ENCODE measurements around the gene SKIL. TPM values are rescaled to one million over a fixed set of nuclear protein-coding genes. Genes with fewer than 3 reads are reported as not detected.
A peak's percentile ranks its signal among the peaks of the same experiment; 100 is the strongest.

Gene SKIL, protein sequence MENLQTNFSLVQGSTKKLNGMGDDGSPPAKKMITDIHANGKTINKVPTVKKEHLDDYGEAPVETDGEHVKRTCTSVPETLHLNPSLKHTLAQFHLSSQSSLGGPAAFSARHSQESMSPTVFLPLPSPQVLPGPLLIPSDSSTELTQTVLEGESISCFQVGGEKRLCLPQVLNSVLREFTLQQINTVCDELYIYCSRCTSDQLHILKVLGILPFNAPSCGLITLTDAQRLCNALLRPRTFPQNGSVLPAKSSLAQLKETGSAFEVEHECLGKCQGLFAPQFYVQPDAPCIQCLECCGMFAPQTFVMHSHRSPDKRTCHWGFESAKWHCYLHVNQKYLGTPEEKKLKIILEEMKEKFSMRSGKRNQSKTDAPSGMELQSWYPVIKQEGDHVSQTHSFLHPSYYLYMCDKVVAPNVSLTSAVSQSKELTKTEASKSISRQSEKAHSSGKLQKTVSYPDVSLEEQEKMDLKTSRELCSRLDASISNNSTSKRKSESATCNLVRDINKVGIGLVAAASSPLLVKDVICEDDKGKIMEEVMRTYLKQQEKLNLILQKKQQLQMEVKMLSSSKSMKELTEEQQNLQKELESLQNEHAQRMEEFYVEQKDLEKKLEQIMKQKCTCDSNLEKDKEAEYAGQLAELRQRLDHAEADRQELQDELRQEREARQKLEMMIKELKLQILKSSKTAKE
- total RNA-seq (2014; rRNA removed; shearing (Covaris generic)) (39.1 and 53.2 TPM in 2 replicates), polyA plus RNA-seq (2016; fragmentation: Nextera tagmentation; extraction: Ambion mirVana) (27.9 and 28.6 TPM in 2 replicates)

DNA sequence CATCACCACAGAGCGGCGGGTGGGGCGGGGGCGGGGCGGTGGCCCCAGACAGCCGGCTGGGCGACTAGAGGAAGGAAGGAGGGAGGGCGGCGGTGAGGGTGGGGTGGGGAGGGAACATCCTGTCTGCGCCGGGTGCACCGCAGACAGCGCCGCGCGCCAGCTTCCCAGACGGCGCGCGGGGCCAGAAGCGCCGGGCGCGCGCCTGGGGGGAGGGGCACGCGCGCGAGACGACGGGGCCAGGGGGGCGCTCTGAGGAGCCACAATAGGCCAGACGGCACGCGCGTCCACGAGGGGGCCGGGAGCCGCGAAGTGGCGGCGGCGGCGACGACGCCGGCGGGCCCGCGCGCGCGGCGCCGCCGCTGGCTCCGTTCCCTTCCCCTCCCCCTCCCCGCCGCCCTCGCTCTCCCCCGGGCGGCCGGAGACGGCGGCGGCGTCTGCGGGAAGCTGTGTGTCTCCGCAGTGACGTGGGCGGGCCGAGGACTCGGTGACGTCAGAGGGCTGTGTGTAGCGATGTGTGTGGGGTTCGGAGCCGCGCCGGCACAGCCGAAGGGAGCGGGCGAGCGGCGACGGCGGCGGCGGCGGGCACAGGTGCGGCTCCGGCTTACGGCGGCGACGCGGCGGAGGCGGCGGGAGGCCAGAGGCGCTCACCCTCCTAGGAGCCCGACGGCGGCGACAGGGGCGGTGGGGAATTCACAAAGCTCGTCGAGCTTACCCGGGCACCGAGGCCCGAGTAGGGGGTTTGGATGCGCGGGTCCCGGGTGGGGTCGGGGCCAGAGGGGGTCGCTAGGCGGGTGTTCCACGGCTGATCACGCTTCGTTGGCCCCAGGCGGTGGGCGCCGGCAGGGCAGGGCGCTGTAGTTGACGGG lies at the start of gene SKIL:
TSS of gene SKIL (plus strand) at position 540 of the 866 bp plus-strand sequence. CDS start 2,617 bp downstream, outside the sequence.
- DNase-seq, result peak; percentile 99
- H3K9ac ChIP-seq, result peak within 1 kb of the TSS; percentile 99
- WGBS, 2 experiments (ENCODE audit: low coverage in 1 of 2, low lambda C conversion rate in 2 of 2, missing lambda C conversion rate in 2 of 2), result 1 to 2% methylated on average over 36 to 94 of the region's 124 CpGs
- H3K4me2 ChIP-seq (ENCODE audit: unreplicated experiment), result peak within 1 kb of the TSS; percentile 96
- peak within 1 kb of the TSS; percentile 84 for H3K4me3 ChIP-seq
- H3K4me1 ChIP-seq (ENCODE audit: insufficient read depth), result peaks cover 39% of the 10 kb centered on the region
- peaks cover 46% of the 10 kb centered on the region for H3K79me2 ChIP-seq (ENCODE audit: insufficient read depth)
- no peaks in the 10 kb centered on the region for H4K20me1 ChIP-seq (ENCODE audit: insufficient read depth)
- no peaks in the 10 kb centered on the region for H3K9me2 ChIP-seq (ENCODE audit: insufficient read depth)
- peak within 1 kb of the TSS; percentile 99 for H3K27ac ChIP-seq
- H2AFZ ChIP-seq, result peak within 1 kb of the TSS; percentile 88
- in situ Hi-C loops (cut with MboI), result no loop called here
- no peaks in the 10 kb centered on the region for H3K9me3 ChIP-seq (ENCODE audit: low read depth)
- TF ChIP-seq EZH2 (IDR thresholded peaks at IDR 0.05; ENCODE audit: insufficient read depth, poor library complexity, severe bottlenecking), result no peak
- TF ChIP-seq EZH2phosphoT487 (IDR thresholded peaks at IDR 0.05; ENCODE audit: insufficient read depth, low read depth), result no peak
- peaks cover 43% of the 10 kb centered on the region for H3F3A ChIP-seq (ENCODE audit: insufficient read depth)
- H3K27me3 ChIP-seq (replicated peaks; ENCODE audit: insufficient read depth), result no peaks in the 10 kb centered on the region
- peaks cover 10% of the 10 kb centered on the region; the same call in 1 of the 2 replicates for H3K36me3 ChIP-seq (ENCODE audit: low read depth)

DNA sequence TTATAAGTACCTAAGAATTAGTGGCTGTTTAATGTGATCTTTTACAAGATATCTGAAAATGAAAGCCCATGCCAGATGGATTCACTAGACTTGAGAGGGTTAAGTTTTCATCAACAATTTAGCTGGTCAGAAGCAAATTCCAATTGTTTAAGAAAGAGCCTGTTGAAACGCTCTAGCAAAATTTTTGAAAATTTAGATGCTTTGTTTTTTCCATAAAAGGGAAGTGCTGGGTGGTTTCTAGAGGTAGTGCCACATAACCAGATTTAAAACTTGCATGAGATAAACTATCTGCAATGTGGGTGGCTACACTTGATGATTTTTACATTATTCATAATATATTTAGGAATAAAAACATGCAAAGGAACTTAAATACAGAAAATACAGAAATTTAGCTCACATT lies 48.5 kb upstream of the SKIL start:
- DNase-seq, result peak; percentile 32
- H3K4me1 ChIP-seq (ENCODE audit: insufficient read depth), result peaks cover 13% of the 10 kb centered on the region; the same call in 1 of the 2 replicates
- WGBS, 2 experiments (ENCODE audit: low coverage in 1 of 2, low lambda C conversion rate in 2 of 2, missing lambda C conversion rate in 2 of 2), result 4 to 18% methylated on average over 1 of the region's 1 CpG
- peak overlapping the region; percentile 10 for H3K9ac ChIP-seq
- H3K9me2 ChIP-seq (ENCODE audit: insufficient read depth), result no peaks in the 10 kb centered on the region
- H2AFZ ChIP-seq, result peak overlapping the region; percentile 47
- H3K4me2 ChIP-seq (ENCODE audit: unreplicated experiment), result peak overlapping the region; percentile 20
- H3K79me2 ChIP-seq (ENCODE audit: insufficient read depth), result no peaks in the 10 kb centered on the region
- TF ChIP-seq EZH2phosphoT487 (IDR thresholded peaks at IDR 0.05; ENCODE audit: insufficient read depth, low read depth) (no peak), EZH2 (IDR thresholded peaks at IDR 0.05; ENCODE audit: insufficient read depth, poor library complexity, severe bottlenecking) (no peak)
- no peaks in the 10 kb centered on the region for H3K27me3 ChIP-seq (replicated peaks; ENCODE audit: insufficient read depth)
- no peaks in the 10 kb centered on the region for H4K20me1 ChIP-seq (ENCODE audit: insufficient read depth)
- peaks cover 5% of the 10 kb centered on the region for H3K36me3 ChIP-seq (ENCODE audit: low read depth)
- in situ Hi-C loops (cut with MboI), result loop anchor here (10.0 kb wide), 1 partner anchor 506 kb away; no protein-coding TSS in a partner anchor
- no peaks in the 10 kb centered on the region for H3K9me3 ChIP-seq (ENCODE audit: low read depth)
- H3F3A ChIP-seq (ENCODE audit: insufficient read depth), result no peaks in the 10 kb centered on the region
- no peak overlapping the region for H3K4me3 ChIP-seq
- 0 out of 2 replicates have a peak overlapping the region, but pooled peaks have one; percentile 3 for H3K27ac ChIP-seq

DNA sequence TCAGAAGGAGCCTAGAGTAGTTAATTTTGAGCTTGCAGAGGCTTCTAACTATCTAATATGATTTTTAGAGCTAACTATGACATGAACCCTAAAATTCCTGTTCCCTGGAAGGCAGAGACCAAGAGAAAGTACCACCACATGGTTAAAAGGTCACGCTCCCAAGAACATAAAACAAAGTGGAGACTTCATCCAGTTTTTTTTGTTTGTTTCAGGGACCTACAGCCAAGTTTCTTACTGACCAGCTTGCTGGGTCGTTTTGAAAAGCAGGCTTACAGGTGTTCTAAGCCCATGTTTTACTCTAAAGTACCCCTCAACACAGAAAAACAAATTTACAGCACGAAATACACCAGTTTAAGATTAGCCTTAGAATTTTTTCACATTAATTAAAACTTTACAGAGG lies 39.6 kb upstream of the SKIL start:
- Histone ChIP-seq H3F3A (ENCODE audit: insufficient read depth) (no peaks in the 10 kb centered on the region), H2AFZ (no peak overlapping the region), H3K36me3 (ENCODE audit: low read depth) (no peaks in the 10 kb centered on the region), H3K9me3 (ENCODE audit: low read depth) (no peaks in the 10 kb centered on the region), H4K20me1 (ENCODE audit: insufficient read depth) (no peaks in the 10 kb centered on the region), H3K4me1 (ENCODE audit: insufficient read depth) (no peaks in the 10 kb centered on the region), H3K9me2 (ENCODE audit: insufficient read depth) (no peaks in the 10 kb centered on the region), H3K4me3 (no peak overlapping the region), H3K9ac (no peak overlapping the region), H3K27ac (no peak overlapping the region), H3K27me3 (replicated peaks; ENCODE audit: insufficient read depth) (no peaks in the 10 kb centered on the region), H3K79me2 (ENCODE audit: insufficient read depth) (no peaks in the 10 kb centered on the region), H3K4me2 (ENCODE audit: unreplicated experiment) (no peak overlapping the region)
- in situ Hi-C loops (cut with MboI), result loop anchor here (10.0 kb wide), 1 partner anchor 87 kb away; no protein-coding TSS in a partner anchor
- TF ChIP-seq EZH2 (IDR thresholded peaks at IDR 0.05; ENCODE audit: insufficient read depth, poor library complexity, severe bottlenecking), result no peak
- TF ChIP-seq EZH2phosphoT487 (IDR thresholded peaks at IDR 0.05; ENCODE audit: insufficient read depth, low read depth), result no peak
- DNase-seq, result no peak
- 58 to 60% methylated on average over 3 of the region's 3 CpGs for WGBS, 2 experiments (ENCODE audit: low coverage in 1 of 2, low lambda C conversion rate in 2 of 2, missing lambda C conversion rate in 2 of 2)
